Inflammatory macrophage treated with lipopolysaccharide for 4 hours (primary cell): ENCODE measurements around the gene DLX2.
"Not testable (repeated sequence)": the region's sequence is repeated elsewhere in the genome, so short reads cannot be mapped to it uniquely, and the experiment has no call there.

ENCODE experiments used
- DNase-seq: peaks from one replicate; pipeline ENCODE4 v3.0.0-alpha.2; 2020

DLX2 gene

GRCh38 chr2:172102391-172103359, at the start of gene DLX2:
Gene DLX2, minus strand, starts transcription at chr2:172102900. Its CDS starts 362 bp downstream, at chr2:172102538.
- DNase-seq, result peak; percentile 79

GRCh38 chr2:172147944-172148650, 45.4 kb upstream of the DLX2 start:
- DNase-seq, result no peak

- DNase-seq, result no peak
These were observed 41.1 kb upstream of the DLX2 start for GRCh38 chr2:172143817-172144216.

DNA sequence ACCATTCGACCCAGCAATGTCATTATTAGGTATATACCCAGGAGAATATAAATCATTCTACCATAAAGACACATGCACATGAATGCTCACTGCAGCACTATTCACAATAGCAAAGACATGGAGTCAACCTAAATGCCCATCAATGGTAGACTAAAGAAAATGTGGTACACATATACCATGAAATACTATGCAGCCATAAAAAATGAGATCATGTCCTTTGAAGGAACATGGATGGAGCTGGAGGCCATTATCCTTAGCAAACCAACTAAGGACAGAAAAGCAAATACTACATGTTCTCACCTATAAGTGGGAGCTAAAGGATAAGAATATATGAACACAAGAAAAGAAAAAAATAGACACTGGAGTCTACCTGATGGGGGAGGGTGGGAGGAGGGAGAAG, 36.0 kb upstream of the DLX2 start:
- DNase-seq, result not testable (repeated sequence)

DNA sequence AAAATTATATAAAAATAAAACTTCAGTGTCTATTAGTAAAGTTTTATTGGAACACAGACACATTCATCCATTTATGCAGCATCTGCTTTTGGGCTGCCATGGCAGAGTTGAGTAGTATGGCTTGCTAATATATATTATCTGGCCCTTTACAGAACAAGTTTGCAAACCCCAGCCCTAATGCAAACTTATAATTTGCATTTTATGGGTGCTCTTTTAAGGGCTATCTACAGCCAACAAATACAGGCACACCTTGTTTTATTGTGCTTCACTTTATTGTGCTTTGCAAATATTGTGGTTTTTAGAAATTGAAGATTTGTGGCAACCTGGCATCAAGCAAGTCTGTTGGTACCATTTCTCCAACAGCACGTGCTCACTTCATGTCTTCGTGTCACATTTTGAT, 35.2 kb upstream of the DLX2 start:
- no peak for DNase-seq

GRCh38 chr2:172137109-172137508, 34.4 kb upstream of the DLX2 start:
- DNase-seq, result no peak

GRCh38 chr2:172135446-172135845, 32.7 kb upstream of the DLX2 start:
- DNase-seq, result no peak

DNA sequence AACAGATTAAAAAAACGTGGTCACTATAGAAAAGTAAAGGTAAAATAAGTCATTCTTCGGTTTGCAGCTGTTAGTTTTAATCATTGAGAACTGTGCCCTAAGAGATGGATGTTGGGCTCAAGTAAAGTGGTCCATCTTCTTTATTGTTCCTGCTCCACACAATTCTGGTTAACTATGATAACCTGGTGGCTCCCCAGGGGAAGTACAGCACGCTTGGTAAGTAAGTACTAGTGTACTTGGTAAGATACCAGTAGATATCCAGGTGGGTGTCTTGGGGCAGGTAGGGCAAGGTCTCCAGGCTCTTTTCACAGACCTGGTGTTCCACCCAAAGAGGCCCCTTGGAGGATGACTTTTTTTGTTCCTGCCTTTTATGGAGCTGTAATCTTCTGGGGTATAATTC, 31.6 kb upstream of the DLX2 start:
- no peak for DNase-seq

DNA sequence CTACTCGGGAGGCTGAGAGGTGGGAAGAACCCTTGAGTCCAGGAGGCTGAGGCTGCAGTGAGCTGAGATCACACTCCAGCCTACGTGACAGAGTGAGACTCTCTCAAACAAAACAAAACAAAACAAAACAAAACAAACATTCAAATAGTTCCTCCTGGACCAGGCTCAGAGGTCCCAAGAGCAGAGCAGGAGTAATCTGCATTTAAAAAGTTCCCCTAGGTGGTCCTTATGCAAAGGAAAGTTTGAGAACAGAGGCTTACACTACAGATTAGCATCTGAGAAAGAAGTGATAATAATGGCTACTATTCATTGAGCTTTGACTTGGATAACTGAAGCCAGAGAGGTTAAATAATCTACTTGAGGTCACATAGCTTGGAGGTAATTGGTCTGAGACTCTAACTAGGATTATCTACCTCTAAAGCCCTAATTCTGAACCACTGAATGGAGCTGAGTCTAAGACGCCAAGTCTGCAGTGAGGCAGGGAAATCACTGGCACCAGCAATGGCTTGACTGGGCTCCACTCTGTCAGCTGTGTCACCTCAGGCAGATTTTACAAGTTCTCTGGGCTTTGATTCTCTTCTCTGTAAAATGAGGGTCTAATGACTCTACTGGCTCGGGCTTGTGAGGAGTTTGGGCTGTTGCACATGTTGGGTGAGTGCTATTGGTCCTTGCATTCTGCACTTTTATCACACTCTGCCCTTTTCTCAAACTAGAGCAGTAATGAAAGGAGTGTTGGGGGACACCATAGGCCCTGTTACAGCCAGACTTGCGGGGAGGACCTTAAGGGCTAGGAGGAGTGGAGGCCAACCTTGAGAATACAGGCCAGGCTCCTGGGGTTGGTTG, 29.2 kb upstream of the DLX2 start:
- DNase-seq, result no peak

- no peak for DNase-seq
These were observed 26.7 kb upstream of the DLX2 start for GRCh38 chr2:172129404-172129803.

DNA sequence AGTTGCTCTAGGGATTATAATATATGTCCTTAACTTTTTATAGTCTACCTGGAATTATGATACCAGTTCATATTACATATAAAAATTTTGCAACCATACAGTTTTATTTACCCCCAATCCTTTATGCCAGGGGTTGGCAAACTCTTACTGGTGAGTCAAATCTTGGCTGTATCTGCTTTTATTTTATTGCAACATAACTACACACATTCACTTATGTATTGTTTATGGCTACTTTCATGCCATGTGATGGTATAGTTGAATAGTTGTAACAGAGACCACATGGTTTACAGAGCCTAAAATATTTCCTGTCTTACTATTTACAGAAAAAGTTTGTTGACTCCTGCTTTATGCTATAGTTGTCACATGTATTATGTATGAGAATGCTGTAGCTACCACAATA, 25.8 kb upstream of the DLX2 start:
- DNase-seq, result no peak

- DNase-seq, result no peak
These were observed 17.4 kb upstream of the DLX2 start for GRCh38 chr2:172120118-172120517.

GRCh38 chr2:172119089-172119488, 16.4 kb upstream of the DLX2 start:
- DNase-seq, result peak; percentile 55

- no peak for DNase-seq
These were observed 13.4 kb upstream of the DLX2 start for GRCh38 chr2:172116107-172116506.

DNA sequence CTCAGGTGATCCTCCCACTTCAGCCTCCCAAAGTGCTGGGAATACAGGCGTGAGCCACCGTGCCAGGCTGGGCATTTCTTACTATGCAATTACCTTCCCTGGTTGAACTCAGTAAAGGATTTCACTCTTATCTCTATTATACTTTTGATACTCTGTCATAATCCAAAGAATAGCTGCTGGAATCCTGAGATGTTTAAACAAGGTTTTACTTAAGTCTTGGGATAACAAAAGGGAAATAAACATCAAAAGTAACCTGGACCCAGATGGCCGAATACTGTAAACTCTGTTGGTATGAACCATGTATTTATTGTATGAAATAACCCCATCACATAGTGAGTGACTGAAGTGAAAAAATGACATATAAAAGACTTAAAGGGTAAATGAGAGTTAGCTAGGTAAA, 11.9 kb upstream of the DLX2 start:
- no peak for DNase-seq

- DNase-seq, result not testable (repeated sequence)
These were observed 11.5 kb upstream of the DLX2 start for GRCh38 chr2:172114176-172114575.

GRCh38 chr2:172113617-172114016, 10.9 kb upstream of the DLX2 start:
- no peak for DNase-seq

GRCh38 chr2:172109988-172110811, 7.5 kb upstream of the DLX2 start:
- DNase-seq, result no peak

GRCh38 chr2:172109256-172109987, 6.7 kb upstream of the DLX2 start:
- no peak for DNase-seq

DNA sequence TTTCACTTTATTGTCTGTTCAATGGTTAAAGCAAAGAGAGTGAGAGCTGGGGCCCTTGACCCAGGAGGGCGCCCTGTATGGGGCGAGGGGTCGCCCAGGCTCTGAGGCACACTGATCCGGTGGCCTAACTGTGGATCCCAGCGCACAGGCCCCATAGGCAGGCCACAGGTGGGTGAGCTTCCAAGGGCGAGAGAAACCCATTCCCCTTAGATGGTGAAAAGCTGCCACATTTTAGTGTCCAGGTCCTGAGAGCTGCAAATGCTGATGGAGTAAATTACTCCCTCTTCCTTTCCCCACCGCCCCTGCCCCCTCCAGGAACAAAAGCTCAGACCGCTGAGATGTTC, 5.9 kb upstream of the DLX2 start:
- DNase-seq, result no peak
